CD4-positive, CD25-positive, alpha-beta regulatory T cell (primary cell): ENCODE data around the gene ZNF638. TPM values are rescaled to one million over a fixed set of nuclear protein-coding genes. Genes with fewer than 3 reads are reported as not detected.
A peak's percentile ranks its signal among the peaks of the same experiment; 100 is the strongest.

Source experiments
- ATAC-seq, 2 donors: fragments of 150-1000 bp; cut with Tn5 transposase; one replicate each; pipeline ENCODE4 v1.10.0; 2021; ENCODE audit warnings: low read depth in 2 of 2, moderate number of reproducible peaks in 2 of 2, moderate library complexity in 1 of 2
- DNase-seq, 3 donors: peaks; one replicate each; pipeline versions ENCODE4 v3.0.0 to v3.0.0-alpha.2; 2012 to 2022; ENCODE audit warnings: mixed read lengths in 1 of 3
- H3K27ac ChIP-seq: one replicate; pipeline ENCODE4 v1.7.0; 2013; ENCODE audit warnings: mild to moderate bottlenecking, low read length; ENCODE audit not compliant: insufficient read depth, poor library complexity, severe bottlenecking
- H3K27me3 ChIP-seq: one replicate; pipeline ENCODE4 v1.7.0; 2013; ENCODE audit warnings: low read length; ENCODE audit not compliant: control insufficient read depth, insufficient read depth
- H3K36me3 ChIP-seq: one replicate; pipeline ENCODE4 v1.7.0; 2013; ENCODE audit warnings: mild to moderate bottlenecking, low read length, moderate library complexity; ENCODE audit not compliant: control insufficient read depth, insufficient read depth
- H3K4me1 ChIP-seq: 2 replicates; pipeline ENCODE4 v1.7.0; 2013; ENCODE audit warnings: mild to moderate bottlenecking, low read length; ENCODE audit not compliant: insufficient read depth, control insufficient read depth, poor library complexity, severe bottlenecking
- H3K4me3 ChIP-seq: one replicate; pipeline ENCODE4 v1.7.0; 2013; ENCODE audit warnings: low read depth, mild to moderate bottlenecking, low read length, moderate library complexity
- H3K9me3 ChIP-seq, 2 experiments: 1 replicate in 1 of 2; 2 replicates in 1 of 2; pipeline ENCODE4 v1.7.0; 2013; ENCODE audit warnings: low read length in 2 of 2, mild to moderate bottlenecking in 1 of 2, moderate library complexity in 1 of 2; ENCODE audit not compliant: control insufficient read depth in 2 of 2
- H3K27ac Mint-ChIP-seq, 3 donors: one replicate each; pipeline ENCODE4 v1.8.0; 2020 to 2022; ENCODE audit warnings: mild to moderate bottlenecking in 3 of 3, mixed read lengths in 3 of 3, moderate library complexity in 2 of 3
- H3K27me3 Mint-ChIP-seq: one replicate; pipeline ENCODE4 v1.8.0; 2022; ENCODE audit warnings: mild to moderate bottlenecking, mixed read lengths
- H3K36me3 Mint-ChIP-seq: one replicate; pipeline ENCODE4 v1.8.0; 2020; ENCODE audit warnings: mixed read lengths
- H3K4me1 Mint-ChIP-seq, 4 donors: one replicate each; pipeline ENCODE4 v1.8.0; 2020 to 2022; ENCODE audit warnings: mixed read lengths in 4 of 4, mild to moderate bottlenecking in 1 of 4
- H3K4me3 Mint-ChIP-seq, 4 donors: one replicate each; pipeline ENCODE4 v1.8.0; 2020 to 2022; ENCODE audit warnings: mild to moderate bottlenecking in 4 of 4, mixed read lengths in 4 of 4, moderate library complexity in 3 of 4
- H3K9me3 Mint-ChIP-seq, 7 donors: one replicate each; pipeline ENCODE4 v1.8.0; 2020 to 2022; ENCODE audit warnings: mixed read lengths in 7 of 7, mild to moderate bottlenecking in 3 of 7, moderate library complexity in 2 of 7
- polyA plus RNA-seq, 4 donors: library from polyadenylated mRNA; unstranded; fragments of 300-500 nt; fragmentation: Illumina TruSeq; gene quantifications; one replicate each; pipeline ENCODE4 v1.2.3, GENCODE V29; 2021
- total RNA-seq: library from RNA; stranded (reverse); gene quantifications from one replicate; pipeline ENCODE4 v1.2.3, GENCODE V29; 2022

ZNF638 gene
- total and polyA plus RNA-seq, 5 donors from 2014 or later = 32.6 to 119 (median 36.4) TPM

- no peaks in the 10 kb centered on the region for H3K36me3 Mint-ChIP-seq
- H3K27ac ChIP-seq = no peak overlapping the region
- H3K4me1 Mint-ChIP-seq = peaks cover 0 to 6% (median 1%) of the 10 kb centered on the region in 4 donors
- no peak overlapping the region for H3K27ac Mint-ChIP-seq
- H3K27me3 Mint-ChIP-seq = peaks cover 37% of the 10 kb centered on the region
- H3K4me3 ChIP-seq = peak overlapping the region; percentile 62
- no peaks in the 10 kb centered on the region for H3K36me3 ChIP-seq
- H3K27me3 ChIP-seq = peaks cover 37% of the 10 kb centered on the region
- peaks cover 0 to 4% of the 10 kb centered on the region in 2 experiments for H3K9me3 ChIP-seq
- H3K9me3 Mint-ChIP-seq = no peaks in the 10 kb centered on the region
- H3K4me3 Mint-ChIP-seq = peak overlapping the region; percentile 12 to 87 (median 80)
- ATAC-seq (no peak), DNase-seq (no peak)
- peaks cover 12% of the 10 kb centered on the region for H3K4me1 ChIP-seq
Measured at GRCh38 chr2:71467180-71467815, 135.7 kb downstream of the ZNF638 start.

GRCh38 chr2:71468279-71469015 is 136.9 kb downstream of the ZNF638 start:
- H3K27me3 ChIP-seq = peaks cover 37% of the 10 kb centered on the region
- H3K27me3 Mint-ChIP-seq = peaks cover 42% of the 10 kb centered on the region
- H3K27ac Mint-ChIP-seq = peak overlapping the region in 1 of 3 donors; percentile 57
- H3K27ac ChIP-seq = no peak overlapping the region
- H3K9me3 Mint-ChIP-seq = no peaks in the 10 kb centered on the region
- no peaks in the 10 kb centered on the region for H3K9me3 ChIP-seq
- no peak overlapping the region for H3K4me3 ChIP-seq
- ATAC-seq (no peak), DNase-seq (no peak)
- H3K4me1 Mint-ChIP-seq = peaks cover 0 to 6% (median 1%) of the 10 kb centered on the region in 4 donors
- no peaks in the 10 kb centered on the region for H3K36me3 Mint-ChIP-seq
- H3K4me1 ChIP-seq = peaks cover 12% of the 10 kb centered on the region
- no peaks in the 10 kb centered on the region for H3K36me3 ChIP-seq
- no peak overlapping the region for H3K4me3 Mint-ChIP-seq

DNA sequence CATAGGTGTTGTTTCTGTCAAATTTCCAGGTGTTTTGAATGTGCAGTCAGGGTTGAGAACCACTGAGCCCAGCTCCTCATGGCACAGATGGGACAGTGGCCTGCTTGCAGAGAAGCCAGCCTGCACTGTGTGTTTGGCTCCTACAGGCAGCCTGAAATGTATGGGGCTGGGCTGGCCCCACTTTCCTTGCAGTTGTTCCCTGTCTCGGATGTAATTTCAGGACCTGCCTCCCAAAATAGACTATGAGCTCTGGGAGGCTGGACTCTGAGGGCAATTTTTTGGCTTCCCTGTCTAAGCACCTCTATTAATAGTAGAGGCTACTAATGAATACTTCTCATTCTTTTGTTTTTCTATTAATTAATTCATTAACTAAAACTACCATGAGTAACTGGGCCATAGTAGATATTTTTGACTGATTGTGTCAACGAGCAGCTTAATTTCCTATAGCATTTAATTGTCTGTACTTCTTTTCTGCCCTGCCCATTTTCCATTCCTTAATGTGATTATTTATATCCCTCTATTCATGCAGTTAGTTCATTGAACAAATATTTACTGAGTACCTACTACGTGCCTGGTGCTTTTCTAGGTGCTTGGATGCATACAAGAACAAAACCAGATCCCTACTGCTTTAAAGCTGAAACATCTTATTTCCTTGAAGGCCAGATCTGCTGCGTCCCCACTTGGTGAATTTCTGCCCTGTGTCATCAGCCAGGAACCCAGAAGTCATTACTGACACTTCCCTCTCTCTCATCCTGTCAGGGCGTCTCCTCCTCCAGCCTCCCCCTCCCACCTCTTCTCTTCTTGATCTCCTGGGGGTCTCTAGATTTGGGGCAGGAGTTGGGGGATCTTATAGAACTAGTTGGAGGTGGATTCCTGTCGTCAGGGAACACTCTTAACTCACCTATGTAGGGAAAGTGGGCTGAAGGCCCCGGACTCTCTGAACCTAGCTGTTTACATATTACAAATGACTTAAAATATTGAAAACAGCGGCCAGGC is 138.1 kb downstream of the ZNF638 start:
- H3K4me1 Mint-ChIP-seq = peaks cover 0 to 6% (median 1%) of the 10 kb centered on the region in 4 donors
- H3K27me3 ChIP-seq = peaks cover 30% of the 10 kb centered on the region
- H3K4me1 ChIP-seq = peaks cover 12% of the 10 kb centered on the region
- H3K4me3 ChIP-seq = no peak overlapping the region
- no peak for ATAC-seq
- no peaks in the 10 kb centered on the region for H3K9me3 ChIP-seq
- H3K4me3 Mint-ChIP-seq = no peak overlapping the region
- no peak overlapping the region for H3K27ac Mint-ChIP-seq
- H3K27me3 Mint-ChIP-seq = peaks cover 42% of the 10 kb centered on the region
- DNase-seq = no peak
- H3K9me3 Mint-ChIP-seq = no peaks in the 10 kb centered on the region
- no peaks in the 10 kb centered on the region for H3K36me3 Mint-ChIP-seq
- H3K27ac ChIP-seq = no peak overlapping the region
- H3K36me3 ChIP-seq = no peaks in the 10 kb centered on the region

DNA sequence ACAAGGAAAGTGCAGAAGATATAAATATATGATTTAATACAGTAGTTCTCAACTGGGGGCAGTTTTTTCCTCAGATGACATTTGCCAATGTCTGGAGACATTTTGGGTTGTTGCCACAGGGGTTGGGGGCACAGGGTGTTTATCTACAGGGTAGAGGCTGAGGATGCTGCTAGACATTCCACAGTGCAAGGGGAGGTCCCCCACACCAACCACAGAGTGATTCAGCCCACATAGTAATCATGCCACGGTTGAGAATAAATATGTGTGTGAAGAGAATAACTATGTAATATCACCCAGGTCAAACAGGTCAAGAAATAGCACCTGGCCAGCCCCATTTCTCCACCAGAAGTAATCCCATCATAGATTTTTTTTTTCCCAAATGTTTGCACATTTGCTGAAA is 139.7 kb downstream of the ZNF638 start:
- H3K27me3 Mint-ChIP-seq = peaks cover 42% of the 10 kb centered on the region
- H3K9me3 Mint-ChIP-seq = no peaks in the 10 kb centered on the region
- no peaks in the 10 kb centered on the region for H3K36me3 ChIP-seq
- ATAC-seq (no peak), DNase-seq (no peak)
- H3K4me1 Mint-ChIP-seq = peaks cover 0 to 6% (median 1%) of the 10 kb centered on the region in 4 donors
- no peaks in the 10 kb centered on the region for H3K36me3 Mint-ChIP-seq
- H3K4me1 ChIP-seq = peaks cover 10% of the 10 kb centered on the region
- H3K4me3 ChIP-seq = no peak overlapping the region
- no peaks in the 10 kb centered on the region for H3K9me3 ChIP-seq
- H3K27ac Mint-ChIP-seq = no peak overlapping the region
- H3K4me3 Mint-ChIP-seq = no peak overlapping the region
- H3K27me3 ChIP-seq = peaks cover 19% of the 10 kb centered on the region
- H3K27ac ChIP-seq = no peak overlapping the region

GRCh38 chr2:71472019-71472418 is 140.4 kb downstream of the ZNF638 start:
- Mint-ChIP-seq H3K27me3 (peaks cover 39% of the 10 kb centered on the region), H3K36me3 (no peaks in the 10 kb centered on the region), H3K4me3 (no peak overlapping the region), H3K27ac (no peak overlapping the region), H3K9me3 (no peaks in the 10 kb centered on the region), H3K4me1 (peaks cover 0 to 5% (median 1%) of the 10 kb centered on the region in 4 donors)
- DNase-seq (no peak), ATAC-seq (no peak)
- no peaks in the 10 kb centered on the region for H3K9me3 ChIP-seq
- H3K27me3 ChIP-seq = peaks cover 19% of the 10 kb centered on the region
- peaks cover 3% of the 10 kb centered on the region for H3K4me1 ChIP-seq
- H3K36me3 ChIP-seq = no peaks in the 10 kb centered on the region
- no peak overlapping the region for H3K27ac ChIP-seq
- no peak overlapping the region for H3K4me3 ChIP-seq

- H3K27ac ChIP-seq = no peak overlapping the region
- H3K36me3 ChIP-seq = no peaks in the 10 kb centered on the region
- H3K4me1 Mint-ChIP-seq = no peaks in the 10 kb centered on the region
- no peaks in the 10 kb centered on the region for H3K9me3 ChIP-seq
- H3K4me1 ChIP-seq = no peaks in the 10 kb centered on the region
- H3K36me3 Mint-ChIP-seq = no peaks in the 10 kb centered on the region
- no peaks in the 10 kb centered on the region for H3K9me3 Mint-ChIP-seq
- no peak for DNase-seq
- no peak overlapping the region for H3K27ac Mint-ChIP-seq
- no peak overlapping the region for H3K4me3 ChIP-seq
- peaks cover 24% of the 10 kb centered on the region for H3K27me3 Mint-ChIP-seq
- H3K27me3 ChIP-seq = peaks cover 11% of the 10 kb centered on the region
- ATAC-seq = no peak
- no peak overlapping the region for H3K4me3 Mint-ChIP-seq
Measured at GRCh38 chr2:71473346-71474031, 141.9 kb downstream of the ZNF638 start.

DNA sequence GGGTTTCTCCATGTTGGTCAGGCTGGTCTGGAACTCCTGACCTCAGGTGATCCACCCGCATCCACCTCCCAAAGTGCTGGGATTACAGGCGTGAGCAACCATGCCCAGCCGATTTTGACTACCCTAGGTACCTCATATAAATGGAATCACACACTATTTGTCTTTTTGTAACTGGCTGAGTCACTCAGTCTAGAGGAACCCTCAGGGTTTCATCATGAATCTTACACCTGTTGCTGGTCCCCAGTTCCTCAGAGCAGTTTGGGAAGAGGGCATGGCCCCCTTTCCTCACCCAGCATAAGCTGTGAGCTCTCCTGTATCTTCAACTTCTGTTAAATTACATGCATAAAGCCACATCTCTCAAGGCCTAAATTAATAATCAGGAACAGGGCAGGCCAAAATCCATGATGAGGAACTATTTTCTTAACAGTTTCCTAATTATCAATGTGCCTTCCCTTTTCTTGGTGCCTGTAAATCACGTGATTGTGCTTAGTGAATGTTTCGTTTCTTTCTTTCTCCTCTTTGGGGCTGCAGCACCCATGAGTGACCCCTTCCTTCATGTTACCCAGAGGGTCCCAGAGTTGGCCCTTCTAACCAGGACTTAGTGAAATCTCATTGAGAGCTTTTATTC is 142.6 kb downstream of the ZNF638 start:
- Mint-ChIP-seq H3K27ac (no peak overlapping the region), H3K27me3 (peaks cover 17% of the 10 kb centered on the region), H3K4me3 (no peak overlapping the region), H3K4me1 (no peaks in the 10 kb centered on the region), H3K9me3 (no peaks in the 10 kb centered on the region), H3K36me3 (no peaks in the 10 kb centered on the region)
- Histone ChIP-seq H3K4me1 (no peaks in the 10 kb centered on the region), H3K36me3 (no peaks in the 10 kb centered on the region), H3K27me3 (peaks cover 4% of the 10 kb centered on the region), H3K4me3 (no peak overlapping the region), H3K27ac (no peak overlapping the region), H3K9me3 (no peaks in the 10 kb centered on the region)
- DNase-seq = no peak
- ATAC-seq = no peak
